ENCODE results near the gene RMC1.
"Not testable (repeated sequence)": the region's sequence is repeated elsewhere in the genome, so short reads cannot be mapped to it uniquely, and the experiment has no call there.

Gene RMC1

GRCh38 chr18:23503038-23503962, at the start of gene RMC1:
Gene RMC1, plus strand, starts transcription at chr18:23503511. Its CDS starts 108 bp downstream, at chr18:23503619.
- no peak for FAIRE-seq

GRCh38 chr18:23453680-23454058, 49.6 kb upstream of the RMC1 start:
- FAIRE-seq: no peak

- no peak for FAIRE-seq
Observed at GRCh38 chr18:23456835-23457234, 46.5 kb upstream of the RMC1 start.

- no peak for FAIRE-seq
Observed at GRCh38 chr18:23458830-23459529, 44.3 kb upstream of the RMC1 start.

GRCh38 chr18:23459530-23459921, 43.8 kb upstream of the RMC1 start:
- FAIRE-seq: no peak

GRCh38 chr18:23460285-23461273, 42.7 kb upstream of the RMC1 start:
- FAIRE-seq: no peak

GRCh38 chr18:23462876-23463275, 40.4 kb upstream of the RMC1 start:
- no peak for FAIRE-seq

- no peak for FAIRE-seq
Observed at GRCh38 chr18:23468753-23469459, 34.4 kb upstream of the RMC1 start.

GRCh38 chr18:23470620-23471387, 32.5 kb upstream of the RMC1 start:
- no peak for FAIRE-seq

- no peak for FAIRE-seq
Observed at GRCh38 chr18:23471486-23471885, 31.8 kb upstream of the RMC1 start.

GRCh38 chr18:23479829-23480505, 23.3 kb upstream of the RMC1 start:
- no peak for FAIRE-seq

GRCh38 chr18:23484561-23485182, 18.6 kb upstream of the RMC1 start:
- FAIRE-seq: no peak

- FAIRE-seq: no peak
Observed at GRCh38 chr18:23485386-23485785, 17.9 kb upstream of the RMC1 start.

- FAIRE-seq: peak; percentile 65
Observed at GRCh38 chr18:23487738-23488570, 15.4 kb upstream of the RMC1 start.

GRCh38 chr18:23489586-23489985, 13.7 kb upstream of the RMC1 start:
- FAIRE-seq: not testable (repeated sequence)

GRCh38 chr18:23493654-23494053, 9.7 kb upstream of the RMC1 start:
- FAIRE-seq: no peak

GRCh38 chr18:23494992-23495391, 8.3 kb upstream of the RMC1 start:
- FAIRE-seq: no peak

- no peak for FAIRE-seq
Observed at GRCh38 chr18:23495723-23496440, 7.4 kb upstream of the RMC1 start.

GRCh38 chr18:23498117-23498516, 5.2 kb upstream of the RMC1 start:
- FAIRE-seq: no peak

Data from G401.6 (cell line).